ENCODE results near the gene PSMB1.

GRCh38 chr6:170554796-170555137 is 1.7 kb upstream of the PSMB1 start:
- no peak for TF ChIP-seq CTCF (conservative IDR thresholded peaks at IDR 0.05)
- no peak for TF ChIP-seq ZFX (IDR thresholded peaks at IDR 0.05)

Measured in C4-2B (cell line).